Stimulated activated CD4-positive, alpha-beta T cell treated with anti-CD3 and anti-CD28 coated beads, Interleukin-2, amount 100 ng/mL, for 24 hours (primary cell): ENCODE measurements around the gene NINL.
A peak's percentile ranks its signal among the peaks of the same experiment; 100 is the strongest.
"Not testable (repeated sequence)": the region's sequence is repeated elsewhere in the genome, so short reads cannot be mapped to it uniquely, and the experiment has no call there.

ENCODE experiments used
- DNase-seq, 2 donors: peaks; one replicate each; pipeline ENCODE4 v3.0.0-alpha.2; 2020

Gene NINL

GRCh38 chr20:25481235-25481917 lies 104.0 kb downstream of the NINL start:
- no peak for DNase-seq

GRCh38 chr20:25480797-25481196 lies 104.5 kb downstream of the NINL start:
- no peak for DNase-seq

DNA sequence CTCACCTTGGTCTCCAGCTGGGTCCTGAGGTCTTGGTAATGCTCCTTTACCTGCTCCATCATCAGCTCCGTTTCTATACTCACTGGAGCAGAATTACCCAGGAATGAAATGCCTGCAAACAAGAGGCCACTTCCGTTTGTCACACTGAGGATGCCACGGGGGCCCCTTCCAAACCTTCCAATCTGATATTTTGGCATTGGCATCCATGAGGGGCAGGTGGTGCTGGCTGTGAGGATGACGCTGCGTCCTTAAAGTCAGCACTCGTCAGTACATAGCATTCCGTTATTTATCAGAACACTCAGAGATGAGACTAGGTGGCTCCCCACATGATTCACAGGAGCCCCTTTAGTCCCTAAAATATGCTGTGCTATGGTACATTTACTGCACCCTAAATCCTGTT lies 105.2 kb downstream of the NINL start:
- no peak for DNase-seq

DNA sequence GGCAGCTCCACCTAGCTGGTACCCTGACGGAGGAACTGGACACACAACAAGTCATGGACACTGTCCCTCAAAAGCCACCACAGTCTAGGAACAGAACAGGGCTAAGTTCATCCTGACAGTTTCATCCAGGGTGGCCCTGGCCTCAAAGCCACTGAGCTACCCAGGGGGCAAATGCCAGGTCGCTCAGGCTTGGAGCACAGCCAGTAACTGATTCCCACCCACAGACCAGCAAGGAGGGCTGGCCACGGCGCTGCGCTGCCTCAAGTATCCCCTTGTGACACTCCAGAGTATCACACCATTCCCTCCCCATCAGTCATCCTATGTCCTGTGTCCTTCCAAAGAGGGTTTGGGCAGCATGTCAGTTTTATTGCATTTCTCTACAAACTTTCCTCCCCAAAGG lies 105.7 kb downstream of the NINL start:
- DNase-seq = no peak

DNA sequence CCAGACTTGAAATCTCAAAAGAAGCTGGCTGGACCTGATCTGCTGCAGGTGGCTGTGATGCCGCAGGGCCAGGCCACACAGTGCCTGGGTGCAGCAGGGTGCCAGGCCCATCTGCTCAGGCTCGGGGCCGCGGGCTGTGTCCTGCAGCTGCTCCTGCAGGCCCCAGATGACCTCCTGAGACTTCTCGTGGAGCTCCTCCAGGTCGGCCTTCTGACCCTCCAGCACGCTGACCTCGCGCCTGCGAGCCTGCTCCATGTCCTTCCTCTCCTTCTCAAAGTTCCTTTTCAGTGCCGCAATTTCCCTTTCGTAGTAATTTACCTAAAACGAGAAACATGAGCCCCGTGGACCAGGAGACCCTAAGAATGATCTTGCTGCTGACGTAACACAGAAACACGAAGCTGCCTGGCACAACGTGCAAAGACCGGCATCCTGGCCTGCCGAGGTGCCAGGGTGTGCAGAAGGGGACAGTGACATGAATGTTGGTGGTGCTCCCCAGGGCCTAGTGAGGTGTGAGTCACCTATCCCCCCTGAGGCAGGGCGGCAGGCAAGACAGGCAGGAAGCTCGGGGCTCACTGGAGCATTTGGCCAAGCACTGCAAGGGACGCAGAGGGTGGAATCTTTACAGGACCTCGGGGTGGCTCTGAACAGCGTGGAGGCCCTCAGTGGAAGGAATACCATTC lies 106.3 kb downstream of the NINL start:
- DNase-seq = no peak

GRCh38 chr20:25477014-25477882 lies 108.1 kb downstream of the NINL start:
- DNase-seq = no peak

DNA sequence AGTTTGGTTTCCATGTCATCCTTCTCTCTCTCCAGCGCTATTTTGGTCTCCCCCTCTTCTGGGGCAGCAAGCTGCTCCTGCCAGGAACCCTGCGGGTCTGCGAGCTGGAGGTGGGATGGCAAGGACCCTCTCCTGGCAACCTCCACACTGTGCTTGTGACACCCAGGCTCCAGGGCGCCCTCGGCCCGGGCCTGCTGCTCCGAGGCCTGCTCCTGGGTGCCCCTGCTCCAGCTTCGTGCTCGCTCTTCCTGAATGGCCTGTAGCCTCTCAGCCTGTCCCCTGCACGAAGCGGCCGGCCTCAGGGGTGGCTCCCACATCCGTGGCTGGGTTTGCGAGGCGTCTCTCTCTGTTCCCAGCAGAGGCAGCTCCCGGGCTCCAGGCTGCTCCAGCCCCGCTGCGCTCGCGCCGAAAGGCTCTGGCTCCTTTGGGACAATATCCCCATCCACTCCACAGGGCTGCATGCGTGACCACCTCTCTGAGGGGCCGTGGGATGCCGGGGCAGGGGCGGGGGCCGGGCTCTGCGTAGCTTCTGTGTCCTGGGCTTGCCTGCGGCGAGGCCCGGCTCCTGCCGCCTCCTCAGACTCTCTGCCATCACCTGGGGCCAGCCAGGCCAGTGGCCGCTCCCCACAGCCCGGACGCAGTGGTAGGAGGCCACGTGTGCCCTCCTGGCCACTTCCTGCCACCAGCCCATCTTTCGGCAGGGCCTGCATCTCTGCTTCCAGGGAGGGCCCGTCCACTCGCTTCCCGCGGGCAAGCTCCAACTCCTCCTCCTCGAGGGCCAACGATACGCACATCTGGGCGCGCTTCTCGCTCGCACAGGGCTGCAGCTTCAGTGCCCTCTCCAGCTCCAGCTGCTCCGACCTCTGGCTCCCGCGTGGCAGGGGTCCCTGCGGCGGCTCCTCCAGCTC lies 109.0 kb downstream of the NINL start:
- DNase-seq = no peak

DNA sequence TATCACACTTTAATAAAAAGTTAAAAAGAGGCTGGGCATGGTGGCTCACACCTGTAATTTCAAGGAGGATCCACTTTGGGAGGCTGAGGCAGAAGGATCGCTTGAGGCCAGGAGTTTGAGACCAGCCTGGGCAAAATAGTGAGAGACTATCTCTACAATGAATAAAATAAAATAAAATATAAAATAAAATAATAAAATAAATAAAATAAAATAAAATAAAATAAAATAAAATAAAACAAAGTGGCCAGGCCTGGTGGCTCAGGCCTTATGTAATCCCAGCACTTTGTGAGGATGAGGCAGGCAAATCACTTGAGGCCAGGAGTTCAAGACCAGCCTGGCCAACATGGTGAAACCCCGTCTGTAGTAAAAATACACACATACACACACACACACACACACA lies 112.0 kb downstream of the NINL start:
- not testable (repeated sequence) for DNase-seq

- DNase-seq = no peak
Measured at GRCh38 chr20:25471020-25471419, 114.3 kb downstream of the NINL start.

- DNase-seq = peak; percentile 29 to 53
Measured at GRCh38 chr20:25470045-25470444, 115.3 kb downstream of the NINL start.

GRCh38 chr20:25469558-25469957 lies 115.8 kb downstream of the NINL start:
- no peak for DNase-seq

DNA sequence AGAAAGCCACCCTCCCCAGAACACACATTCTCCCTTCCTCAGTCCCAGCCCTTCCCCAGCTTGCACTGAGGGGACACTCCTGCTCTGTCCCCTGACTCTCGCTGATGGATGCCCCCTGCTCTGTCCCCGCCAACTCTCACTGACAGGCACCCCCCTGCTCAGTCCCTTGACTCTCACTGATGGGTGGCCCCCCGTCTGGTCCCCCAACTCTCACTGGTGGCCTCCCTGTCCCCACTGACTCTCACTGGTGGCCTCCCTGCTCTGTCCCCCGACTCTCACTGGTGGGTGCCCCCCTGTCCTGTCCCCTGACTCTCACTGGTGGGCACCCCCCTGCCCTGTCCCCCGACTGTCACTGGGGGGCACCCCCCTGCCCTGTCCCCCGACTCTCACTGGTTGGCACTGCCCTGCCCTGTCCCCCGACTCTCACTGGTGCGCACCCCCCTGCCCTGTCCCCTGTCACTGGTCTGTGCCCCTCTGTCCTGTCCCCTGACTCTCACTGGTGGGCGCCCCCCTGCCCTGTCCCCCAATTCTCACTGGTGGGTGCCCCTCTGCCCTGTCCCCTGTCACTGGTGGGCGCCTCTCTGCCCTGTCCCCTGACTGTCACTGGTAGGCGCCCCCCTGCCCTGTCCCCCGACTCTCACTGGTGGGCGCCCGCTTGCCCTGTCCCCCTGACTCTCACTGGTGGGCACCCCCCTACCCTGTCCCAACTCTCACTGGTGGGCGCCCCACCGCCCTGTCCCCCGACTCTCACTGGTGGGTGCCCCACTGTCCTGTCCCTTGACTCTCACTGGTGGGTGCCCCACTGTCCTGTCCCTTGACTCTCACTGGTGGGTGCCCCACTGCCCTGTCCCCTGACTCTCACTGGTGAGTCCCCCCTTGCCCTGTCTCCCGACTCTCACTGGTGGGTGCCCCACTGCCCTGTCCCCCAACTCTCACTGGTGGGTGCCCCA lies 116.9 kb downstream of the NINL start:
- no peak for DNase-seq

GRCh38 chr20:25467441-25467840 lies 117.9 kb downstream of the NINL start:
- no peak for DNase-seq

- DNase-seq = no peak
Measured at GRCh38 chr20:25466846-25467245, 118.5 kb downstream of the NINL start.

GRCh38 chr20:25465243-25466135 lies 119.8 kb downstream of the NINL start:
- DNase-seq = no peak

- DNase-seq = no peak
Measured at GRCh38 chr20:25464501-25465242, 120.7 kb downstream of the NINL start.

DNA sequence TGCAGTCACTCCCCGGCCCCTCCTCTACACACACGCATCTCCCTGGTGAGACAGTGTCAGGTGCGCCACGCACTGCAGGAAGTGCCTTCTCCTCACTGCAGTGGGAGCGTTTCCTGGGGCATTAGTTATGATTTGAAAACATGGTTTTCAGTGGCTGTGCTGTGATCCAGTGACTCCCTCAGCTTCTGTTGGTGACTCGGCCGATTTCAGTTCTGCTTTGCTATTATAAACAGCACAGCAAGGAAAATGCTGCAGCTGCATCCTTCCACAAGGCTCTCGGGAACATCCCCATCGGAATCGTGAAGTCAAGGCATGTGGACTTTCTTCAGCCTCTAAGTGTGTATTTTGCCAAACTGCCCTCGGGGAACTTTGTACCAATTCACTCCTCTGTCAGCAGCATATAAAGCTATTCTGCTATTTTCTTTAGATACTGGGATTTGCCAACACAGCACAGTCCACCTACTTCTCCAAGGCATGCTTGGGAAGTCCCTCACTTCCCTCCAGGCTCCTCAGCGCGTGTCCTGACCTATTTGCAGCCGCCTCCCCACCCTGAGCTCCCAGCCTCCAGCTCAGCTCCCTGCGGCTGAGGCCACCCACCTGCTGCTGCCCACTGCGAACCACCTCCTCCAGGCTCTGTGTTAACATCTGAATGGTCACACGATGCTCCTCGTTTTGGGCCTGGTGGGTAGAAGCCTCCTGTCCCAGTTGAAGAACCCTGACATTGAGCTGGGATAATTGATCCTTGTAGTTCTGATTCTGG lies 123.4 kb downstream of the NINL start:
- DNase-seq = no peak

GRCh38 chr20:25461281-25461650 lies 124.1 kb downstream of the NINL start:
- no peak for DNase-seq
